Sigmoid colon (tissue), 7 donors: ENCODE data around the gene ZFP3. TPM values are rescaled to one million over a fixed set of nuclear protein-coding genes. Genes with fewer than 3 reads are reported as not detected.
A peak's percentile ranks its signal among the peaks of the same experiment; 100 is the strongest.
"Not testable (repeated sequence)": the region's sequence is repeated elsewhere in the genome, so short reads cannot be mapped to it uniquely, and the experiment has no call there.

Source experiments
- DNase-seq: peaks from one replicate; pipeline ENCODE4 v3.0.0-alpha.2; 2019
- H3K27ac ChIP-seq, 4 donors: fragments of 200-600 bp; sonication (generic); one replicate each; pipeline ENCODE4 v1.5.1; 2016 to 2019; ENCODE audit warnings: mild to moderate bottlenecking in 1 of 4
- H3K27me3 ChIP-seq, 3 donors: fragments of 200-600 bp; sonication (generic); one replicate each; pipeline ENCODE4 v1.5.1; 2019; ENCODE audit warnings: mild to moderate bottlenecking in 1 of 3
- H3K36me3 ChIP-seq, 4 donors: fragments of 200-600 bp; sonication (generic); one replicate each; pipeline ENCODE4 v1.5.1; 2016 to 2019
- H3K4me1 ChIP-seq, 4 donors: fragments of 200-600 bp; sonication (generic); one replicate each; pipeline ENCODE4 v1.5.1; 2017 to 2019
- H3K4me3 ChIP-seq, 4 donors: fragments of 200-600 bp; sonication (generic); one replicate each; pipeline ENCODE4 v1.5.1; 2017 to 2019; ENCODE audit warnings: mild to moderate bottlenecking in 2 of 4, moderate library complexity in 1 of 4
- H3K9me3 ChIP-seq, 4 donors: fragments of 200-600 bp in 3 of 4; sonication (generic) in 3 of 4; one replicate each; pipeline versions ENCODE4 v1.5.1 to v1.6.1; 2013 to 2019
- CTCF ChIP-seq, 4 experiments: fragments of 450-650 bp in 3 of 4; fragments of 200-600 bp in 1 of 4; IDR thresholded peaks; one replicate each; pipeline ENCODE4 v1.5.1; 2016 to 2019; ENCODE audit warnings: antibody characterized with exemption in 4 of 4, mild to moderate bottlenecking in 3 of 4, moderate library complexity in 2 of 4
- EP300 ChIP-seq, 4 donors: sonication (generic); formaldehyde crosslinking; IDR thresholded peaks; one replicate each; pipeline ENCODE4 v1.6.1; 2017; ENCODE audit warnings: antibody characterized with exemption in 4 of 4
- POLR2A ChIP-seq, 2 donors: fragments of 450-650 bp; IDR thresholded peaks; one replicate each; pipeline ENCODE4 v1.6.1; 2016; ENCODE audit warnings: antibody characterized with exemption in 2 of 2, mild to moderate bottlenecking in 2 of 2, moderate library complexity in 2 of 2
- POLR2AphosphoS5 ChIP-seq, 4 donors: sonication (generic); formaldehyde crosslinking; IDR thresholded peaks; one replicate each; pipeline ENCODE4 v1.6.1; 2017; ENCODE audit warnings: antibody characterized with exemption in 4 of 4
- WGBS, 2 donors: extraction: QIAGEN DNeasy Blood & Tissue Kit; methylation state at CpG; one replicate each; pipeline ENCODE4 v1.1.7; 2013; 5-methylcytosine and 5-hydroxymethylcytosine counted together
- intact Hi-C: fragments of 100-400 bp; cut with DNase I; formaldehyde crosslinking; loops from one replicate; pipeline ENCODE4 v1.15.1; 2023
- polyA plus RNA-seq, 3 donors: library from polyadenylated mRNA; stranded (reverse); fragments of 200-250 nt; gene quantifications; one replicate each; pipeline ENCODE4 v1.2.3, GENCODE V29; 2013
- total RNA-seq, 4 donors: library from RNA; depleted of rRNA; stranded (reverse); fragments of >200 nt; gene quantifications; one replicate each; pipeline ENCODE4 v1.1.0, GENCODE V29; 2016
- donor health status: healthy with polysubstance abuse.
- donor health status: Bipolar disorder and iron deficiency.
- donor health status: healthy.

Gene ZFP3
- total RNA-seq (1 to 10 TPM; 4.3 to 6.1 (median 5.3) TPM), polyA plus RNA-seq (1 to 10 TPM; 2.4 to 3.2 (median 2.8) TPM)

DNA sequence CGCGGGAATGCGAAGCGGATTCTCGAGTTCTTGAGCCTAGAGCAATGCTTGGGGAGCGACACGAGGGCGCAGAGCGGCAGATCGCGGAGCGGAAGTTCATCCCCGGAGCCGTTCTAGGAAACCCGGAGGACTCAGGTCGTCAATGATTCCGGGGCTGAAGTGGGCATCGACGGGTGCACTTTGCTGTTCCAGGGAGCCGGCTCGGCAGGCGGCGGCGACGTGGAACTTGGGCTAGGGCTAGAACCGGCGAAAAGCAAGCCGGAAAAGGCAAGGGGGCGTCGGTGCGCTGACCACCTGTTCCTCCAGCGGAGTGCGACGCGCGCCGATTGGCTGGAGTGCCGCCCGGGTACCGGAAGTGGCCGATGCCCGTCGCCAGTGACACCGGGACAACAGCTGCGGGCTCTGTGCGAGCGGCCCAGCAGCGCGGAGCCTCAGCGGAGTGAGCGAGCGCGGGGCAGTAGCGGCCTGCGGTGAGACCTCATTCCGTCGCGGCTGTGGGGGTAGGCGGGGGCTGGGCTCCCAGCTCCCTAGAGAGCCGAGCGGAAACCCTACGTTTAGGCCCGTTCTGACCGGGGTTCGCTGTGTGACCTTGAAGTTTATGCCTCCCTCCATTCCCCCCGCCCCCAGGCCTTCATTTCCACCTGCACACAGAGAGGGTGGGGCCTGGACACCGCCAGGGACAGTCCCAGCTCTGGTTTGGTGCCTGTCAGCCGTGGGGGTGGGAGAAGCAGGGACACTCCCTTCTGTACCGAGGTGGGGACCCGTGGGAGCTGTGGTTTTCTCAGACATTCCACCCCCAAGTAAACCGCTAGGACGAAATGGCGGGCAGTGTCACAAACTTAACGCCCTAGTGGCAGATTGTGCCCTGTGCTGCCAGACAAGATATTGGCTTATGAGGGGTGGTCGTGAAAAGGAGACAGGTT is at the start of gene ZFP3:
Gene ZFP3 (plus strand): TSS at position 362 of the 923 bp plus-strand sequence. CDS start 13,038 bp downstream, outside the sequence.
- DNase-seq: peak; percentile 91
- TF ChIP-seq POLR2A (IDR thresholded peaks at IDR 0.05) (peak; percentile 45 to 47), EP300 (IDR thresholded peaks at IDR 0.05) (no peak), CTCF (IDR thresholded peaks at IDR 0.05) (peak in 1 of 4 experiments; percentile 16), POLR2AphosphoS5 (IDR thresholded peaks at IDR 0.05) (peak; percentile 50 to 86 (median 65))

DNA sequence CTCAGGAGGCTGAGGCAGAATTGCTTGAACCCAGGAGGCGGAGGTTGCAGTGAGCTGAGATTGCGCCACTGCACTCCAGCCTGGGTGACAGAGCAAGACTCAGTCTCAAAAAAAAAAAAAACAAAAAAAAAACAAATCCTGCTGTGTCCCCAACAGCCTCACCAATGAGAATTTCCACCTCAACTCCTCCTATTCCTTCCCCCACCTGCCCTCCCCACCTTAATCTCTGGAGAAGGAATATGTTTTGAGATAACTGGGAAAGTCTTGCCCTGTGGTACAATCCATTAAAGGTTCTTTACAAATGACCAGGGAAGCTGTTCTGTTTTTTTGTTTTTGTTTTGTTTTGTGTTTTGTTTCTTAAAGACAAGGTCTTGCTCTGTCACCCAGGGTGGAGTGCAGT is 48.1 kb upstream of the ZFP3 start:
- not testable (repeated sequence) for H3K36me3 ChIP-seq

More for the DNA sequence above, at the start of gene ZFP3:
- Histone ChIP-seq H3K36me3 (peaks cover 0 to 6% (median 0%) of the 10 kb centered on the region in 4 donors), H3K4me1 (peaks cover 0 to 22% (median 14%) of the 10 kb centered on the region in 4 donors), H3K9me3 (peaks cover 0 to 5% (median 0%) of the 10 kb centered on the region in 4 donors), H3K4me3 (peak within 1 kb of the TSS; percentile 72 to 92 (median 85)), H3K27me3 (no peaks in the 10 kb centered on the region), H3K27ac (peak within 1 kb of the TSS; percentile 80 to 86 (median 85))
- 1% methylated on average over 75 of the region's 75 CpGs for WGBS, 2 donors
- intact Hi-C loops: loop anchor here (2.0 to 5.0 kb wide), 3 partner anchors 18 to 114 kb away; partner anchors contain the start of genes ZNF232 and ZNF594

GRCh38 chr17:5031365-5032082 is 46.7 kb upstream of the ZFP3 start:
- DNase-seq: peak; percentile 90
- intact Hi-C loops: loop anchor here (1.0 to 2.0 kb wide), 2 partner anchors 31 to 33 kb away; no protein-coding TSS in a partner anchor
- Histone ChIP-seq H3K9me3 (no peaks in the 10 kb centered on the region), H3K4me1 (peaks cover 0 to 16% (median 8%) of the 10 kb centered on the region in 4 donors), H3K27me3 (peaks cover 4 to 22% (median 6%) of the 10 kb centered on the region in 3 donors), H3K27ac (peak overlapping the region; percentile 3 to 62 (median 45)), H3K4me3 (peak overlapping the region; percentile 24 to 56 (median 50)), H3K36me3 (no peaks in the 10 kb centered on the region)
- no peak for TF ChIP-seq POLR2A (IDR thresholded peaks at IDR 0.05)
- peak in 2 of 4 donors; percentile 11 to 41 for TF ChIP-seq POLR2AphosphoS5 (IDR thresholded peaks at IDR 0.05)
- TF ChIP-seq EP300 (IDR thresholded peaks at IDR 0.05): no peak
- TF ChIP-seq CTCF (IDR thresholded peaks at IDR 0.05): peak; percentile 67 to 87 (median 82)
- 2 to 4% methylated on average over 48 of the region's 48 CpGs for WGBS, 2 donors

More for the DNA sequence above, 48.1 kb upstream of the ZFP3 start:
- intact Hi-C loops: loop anchor here (2.0 kb wide), 1 partner anchor 31 kb away; no protein-coding TSS in a partner anchor
- peaks cover 0 to 11% (median 2%) of the 10 kb centered on the region in 3 donors for H3K27me3 ChIP-seq
- H3K4me1 ChIP-seq, DNase-seq, H3K4me3 ChIP-seq, H3K27ac ChIP-seq, H3K9me3 ChIP-seq: not testable (repeated sequence)
- 92 to 95% methylated on average over 2 of the region's 2 CpGs for WGBS, 2 donors

DNA sequence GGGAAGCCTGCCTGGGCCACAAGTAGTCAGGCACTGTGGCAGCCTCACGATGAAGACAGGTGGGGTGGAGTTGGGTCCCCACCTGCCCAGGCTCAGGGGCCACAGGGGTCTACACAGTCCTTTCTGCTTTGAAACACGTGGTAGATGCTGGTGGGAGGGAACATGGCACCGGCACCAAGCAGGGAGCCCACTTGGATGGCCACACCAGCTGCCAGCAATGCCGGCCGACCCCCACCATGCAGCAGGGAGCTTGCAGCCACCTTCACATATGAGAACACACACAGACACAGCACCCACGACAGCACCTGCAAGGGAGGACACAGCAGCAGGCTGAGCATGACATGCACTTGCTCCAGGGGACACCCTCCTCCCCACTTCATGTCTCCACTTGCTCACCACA is 45.4 kb upstream of the ZFP3 start:
- intact Hi-C loops: no loop called here
- Histone ChIP-seq H3K27me3 (peaks cover 4 to 22% (median 6%) of the 10 kb centered on the region in 3 donors), H3K4me3 (no peak overlapping the region), H3K4me1 (peaks cover 0 to 16% (median 8%) of the 10 kb centered on the region in 4 donors), H3K27ac (no peak overlapping the region), H3K36me3 (no peaks in the 10 kb centered on the region), H3K9me3 (no peaks in the 10 kb centered on the region)
- TF ChIP-seq CTCF (IDR thresholded peaks at IDR 0.05) (no peak), POLR2AphosphoS5 (IDR thresholded peaks at IDR 0.05) (no peak), EP300 (IDR thresholded peaks at IDR 0.05) (no peak), POLR2A (IDR thresholded peaks at IDR 0.05) (no peak)
- no peak for DNase-seq
- WGBS, 2 donors: 92% methylated on average over 6 of the region's 6 CpGs
